DND-41 (cell line): ENCODE results near the gene GDAP2.

Source experiments
- CTCF ChIP-seq: IDR thresholded peaks from 2 replicates; pipeline ENCODE4 v1.5.1; 2012; ENCODE audit warnings: borderline replicate concordance, low read length, moderate library complexity, mild to moderate bottlenecking; ENCODE audit not compliant: poor library complexity, severe bottlenecking; ENCODE audit errors: extremely low read depth
- EZH2 ChIP-seq: IDR thresholded peaks from 3 replicates; pipeline ENCODE4 v1.6.1; 2012; ENCODE audit warnings: borderline replicate concordance, low read depth, mild to moderate bottlenecking, moderate library complexity, low read length, inconsistent platforms; ENCODE audit not compliant: severe bottlenecking

GRCh38 chr1:117902944-117903343 is 26.5 kb downstream of the GDAP2 start:
- TF ChIP-seq CTCF, result no peak
- TF ChIP-seq EZH2, result no peak
